HepG2 (cell line): ENCODE measurements around the gene ZNF415. TPM values are rescaled to one million over a fixed set of nuclear protein-coding genes. Genes with fewer than 3 reads are reported as not detected.

Experiments used
- ATAC-seq: fragments of 200-7000 bp; cut with Tn5 transposase; 3 replicates; pipeline ENCODE4 v1.9.1; 2020; ENCODE audit warnings: mild to moderate bottlenecking, moderate library complexity
- BruUV-seq: library from RNA; stranded (reverse); fragments of 400-500 nt; replicated peaks from 2 replicates; lab custom pipeline; 2021; lab: Mats Ljungman, UMichigan
- CTCF ChIA-PET: fragments of 300-600 bp; formaldehyde crosslinking; extraction: SDS; loops from one replicate; lab custom pipeline; 2021; ENCODE audit warnings: low total read pairs, inconsistent platforms, low intra/inter-chr PET ratio; lab: Yijun Ruan, JAX
- POLR2A ChIA-PET: fragments of 350-600 bp; sonication (Branson Sonifier 250); formaldehyde crosslinking; loops from one replicate; lab custom pipeline; 2020; ENCODE audit warnings: antibody characterized with exemption, inconsistent platforms; lab: Yijun Ruan, JAX
- DNase-seq: peaks from one replicate; pipeline ENCODE4 v3.0.0-alpha.2; 2015; ENCODE audit warnings: low spot score
- FAIRE-seq: peaks from 3 replicates; lab custom pipeline; 2011; peaks lifted over from hg19 to GRCh38; lab: Jason Lieb, UNC
- H2AFZ ChIP-seq: one replicate; pipeline ENCODE4 v1.6.1; 2011; ENCODE audit warnings: low read length, inconsistent platforms
- H3K27ac ChIP-seq: fragments of 300-600 bp; 3 replicates; pipeline ENCODE4 v1.8.0; 2011; ENCODE audit warnings: mixed run types, mild to moderate bottlenecking, mixed read lengths, low read length, inconsistent platforms; ENCODE audit not compliant: insufficient read depth; ENCODE audit errors: extremely low read length
- H3K27me3 ChIP-seq, 2 experiments: fragments of 200-600 bp in 1 of 2; 2 replicates in 1 of 2; 3 replicates in 1 of 2; pipeline versions ENCODE4 v1.6.0 to v1.8.0; 2011; ENCODE audit warnings: low read length in 2 of 2, mild to moderate bottlenecking in 2 of 2, moderate library complexity in 2 of 2, inconsistent platforms in 1 of 2; ENCODE audit not compliant: insufficient read depth in 2 of 2, control insufficient read depth in 1 of 2
- H3K36me3 ChIP-seq, 2 experiments: fragments of 200-600 bp in 1 of 2; replicated peaks in 1 of 2; 2 replicates in 1 of 2; 3 replicates in 1 of 2; pipeline versions ENCODE4 v1.5.1 to v1.8.0; 2011; ENCODE audit warnings: low read length in 2 of 2, inconsistent platforms in 1 of 2; ENCODE audit not compliant: insufficient read depth in 2 of 2, control insufficient read depth in 1 of 2
- H3K4me1 ChIP-seq: 2 replicates; pipeline ENCODE4 v1.5.1; 2012; ENCODE audit warnings: low read length, inconsistent platforms; ENCODE audit not compliant: insufficient read depth
- H3K4me2 ChIP-seq: 2 replicates; pipeline ENCODE4 v1.6.0; 2011; ENCODE audit warnings: low read depth, low read length, inconsistent platforms
- H3K4me3 ChIP-seq, 3 experiments: fragments of 200-600 bp in 1 of 3; sonication (generic), shearing (Covaris generic) in 1 of 3; replicated peaks in 1 of 3; 2 replicates each; pipeline ENCODE4 v1.5.1; 2011 to 2016; ENCODE audit warnings: low read length in 3 of 3, inconsistent platforms in 2 of 3, low read depth in 2 of 3, mild to moderate bottlenecking in 2 of 3, control low read depth in 1 of 3, mixed read lengths in 1 of 3; ENCODE audit not compliant: insufficient read depth in 1 of 3
- H3K79me2 ChIP-seq: one replicate; pipeline ENCODE4 v1.6.1; 2011; ENCODE audit warnings: low read length, inconsistent platforms; ENCODE audit not compliant: insufficient read depth
- H3K9ac ChIP-seq: 2 replicates; pipeline ENCODE4 v1.6.0; 2011; ENCODE audit warnings: mild to moderate bottlenecking, low read depth, low read length, inconsistent platforms; ENCODE audit not compliant: insufficient read depth
- H3K9me3 ChIP-seq: 2 replicates; pipeline ENCODE4 v1.5.1; 2012; ENCODE audit warnings: mild to moderate bottlenecking, low read length
- H4K20me1 ChIP-seq: 2 replicates; pipeline ENCODE4 v1.6.0; 2011; ENCODE audit warnings: inconsistent platforms, mild to moderate bottlenecking, low read length, moderate library complexity; ENCODE audit not compliant: insufficient read depth
- FOXM1 ChIP-seq: sonication (generic); formaldehyde crosslinking; IDR thresholded peaks from 2 replicates; pipeline ENCODE4 v1.5.0; 2020; ENCODE audit warnings: missing genetic modification reagents
- MAFF ChIP-seq: IDR thresholded peaks from 2 replicates; pipeline ENCODE4 v1.6.1; 2011; ENCODE audit warnings: low read depth, low read length, improper control_type of control experiment
- MAFK ChIP-seq, 2 experiments: IDR thresholded peaks in 1 of 2; conservative IDR thresholded peaks in 1 of 2; 2 replicates each; pipeline ENCODE4 v1.6.1; 2011; ENCODE audit warnings: improper control_type of control experiment in 2 of 2, low read length in 2 of 2
- NFE2 ChIP-seq: sonication (generic); formaldehyde crosslinking; IDR thresholded peaks from 2 replicates; pipeline ENCODE4 v1.4.0; 2020; ENCODE audit warnings: missing genetic modification reagents
- NR2F6 ChIP-seq, 2 experiments: IDR thresholded peaks; 2 replicates each; pipeline ENCODE4 v1.6.1; 2016; ENCODE audit warnings: antibody characterized with exemption in 1 of 2, mild to moderate bottlenecking in 1 of 2
- SAP130 ChIP-seq: IDR thresholded peaks from 2 replicates; pipeline ENCODE4 v1.6.1; 2016; ENCODE audit warnings: low read depth
- SRSF4 ChIP-seq: fragments of 200-400 bp; formaldehyde crosslinking; IDR thresholded peaks from one replicate; pipeline ENCODE4 v1.6.1; 2018; ENCODE audit warnings: mild to moderate bottlenecking, low read depth, low read length, moderate library complexity; ENCODE audit not compliant: poor library complexity, severe bottlenecking
- ZNF263 ChIP-seq: sonication (generic); formaldehyde crosslinking; IDR thresholded peaks from 2 replicates; pipeline ENCODE4 v1.4.0; 2020; ENCODE audit warnings: missing genetic modification reagents
- ZNF317 ChIP-seq: sonication (generic); formaldehyde crosslinking; IDR thresholded peaks from 2 replicates; pipeline ENCODE4 v1.5.0; 2020; ENCODE audit warnings: mild to moderate bottlenecking, missing genetic modification reagents
- ZNF496 ChIP-seq: sonication (generic); formaldehyde crosslinking; IDR thresholded peaks from 2 replicates; pipeline ENCODE4 v1.8.1; 2023; ENCODE audit warnings: mild to moderate bottlenecking, moderate library complexity, missing genetic modification reagents; ENCODE audit not compliant: insufficient replicate concordance
- ZNF546 ChIP-seq: sonication (generic); formaldehyde crosslinking; conservative IDR thresholded peaks from 2 replicates; pipeline ENCODE4 v1.8.1; 2023; ENCODE audit warnings: mild to moderate bottlenecking, missing genetic modification reagents
- ZSCAN12 ChIP-seq: sonication (generic); formaldehyde crosslinking; IDR thresholded peaks from 2 replicates; pipeline ENCODE4 v1.9.0; 2021; ENCODE audit warnings: mild to moderate bottlenecking, missing genetic modification reagents
- WGBS: methylation state at CpG from one replicate; pipeline ENCODE4 v1.1.6; 2017; ENCODE audit warnings: low lambda C conversion rate; 5-methylcytosine and 5-hydroxymethylcytosine counted together
- in situ Hi-C: cut with HindIII; loops from 2 replicates; pipeline ENCODE4 v1.10.0; 2017; ENCODE audit warnings: low pct_unique_long_range_greater_than_20kb; ENCODE audit not compliant: extremely low pct_ligation_motif_present
- intact Hi-C: fragments of 100-400 bp; cut with micrococcal nuclease; formaldehyde crosslinking; loops from one replicate; pipeline ENCODE4 v1.10.0; 2022; ENCODE audit not compliant: unreplicated experiment
- polyA plus RNA-seq, 8 experiments: library from polyadenylated mRNA; depleted of rRNA in 3 of 8; stranded (reverse) in 7 of 8; unstranded in 1 of 8; fragments of >200 nt; fragmentation: Illumina TruSeq in 4 of 8; extraction: Trizol in 4 of 8; gene quantifications; 2 replicates each; pipeline versions ENCODE4 v1.2.1 to v1.2.3, GENCODE V29; 2011 to 2016; ENCODE audit warnings: low read depth in 4 of 8, missing spikeins in 1 of 8, mixed read lengths in 1 of 8; ENCODE audit not compliant: insufficient read depth in 1 of 8
- total RNA-seq, 5 experiments: library from RNA; depleted of rRNA; stranded (reverse); fragments of >200 nt; fragmentation: Illumina TruSeq; extraction: Trizol; gene quantifications; 2 replicates each; pipeline ENCODE4 v1.2.3, GENCODE V29; 2016; ENCODE audit warnings: low read depth in 1 of 5
- TF ChIP-seq, protein P1 (sequence below): sonication (generic); formaldehyde crosslinking; IDR thresholded peaks from 2 replicates; pipeline ENCODE4 v1.4.0; 2020; ENCODE audit warnings: missing genetic modification reagents

Gene ZNF415
- total and polyA plus RNA-seq, 2 of the 13 experiments (the other 11 are each of a cell fraction or from before 2014, with no cell fraction given): 0.15 to 0.17 TPM

GRCh38 chr19:53102206-53102755, 30.4 kb downstream of the ZNF415 start:
- peaks cover 24% of the 10 kb centered on the region for H3K79me2 ChIP-seq
- in situ Hi-C loops: no loop called here

GRCh38 chr19:53101518-53101917, 31.2 kb downstream of the ZNF415 start:
- WGBS: 0% methylated on average over 1 of the region's 1 CpG
- Histone ChIP-seq H3K4me1 (peaks cover 19% of the 10 kb centered on the region), H3K36me3 (0 out of 5 replicates have a peak, but pooled peaks cover 0 to 6% of the 10 kb centered on the region in 2 experiments), H2AFZ (no peak overlapping the region), H3K9me3 (peaks cover 16% of the 10 kb centered on the region; the same call in 1 of the 2 replicates), H3K9ac (no peak overlapping the region), H3K27me3 (no peaks in the 10 kb centered on the region), H3K79me2 (peaks cover 24% of the 10 kb centered on the region)
- ATAC-seq: no peak
- POLR2A ChIA-PET: no interaction called here
- FAIRE-seq: no peak
- BruUV-seq: no TSS peak
- DNase-seq: no peak
- in situ Hi-C loops: no loop called here
- TF ChIP-seq SRSF4 (no peak), ZSCAN12 (CRISPR knock-in tag) (no peak), ZNF317 (CRISPR knock-in tag) (no peak), MAFF (0 out of 2 replicates have a peak, but pooled peaks have one; percentile 10), NFE2 (CRISPR knock-in tag) (no peak), SAP130 (peak; percentile 24; the same call in 1 of the 2 replicates), MAFK (conservative IDR thresholded peaks at IDR 0.05 in 1 of 2, IDR thresholded peaks at IDR 0.05 in 1 of 2; ENCODE audit: low read length in 2 of 2) (peak; percentile 37 to 40; a peak in 3 of 4 replicates)
- TF ChIP-seq, protein P1, sequence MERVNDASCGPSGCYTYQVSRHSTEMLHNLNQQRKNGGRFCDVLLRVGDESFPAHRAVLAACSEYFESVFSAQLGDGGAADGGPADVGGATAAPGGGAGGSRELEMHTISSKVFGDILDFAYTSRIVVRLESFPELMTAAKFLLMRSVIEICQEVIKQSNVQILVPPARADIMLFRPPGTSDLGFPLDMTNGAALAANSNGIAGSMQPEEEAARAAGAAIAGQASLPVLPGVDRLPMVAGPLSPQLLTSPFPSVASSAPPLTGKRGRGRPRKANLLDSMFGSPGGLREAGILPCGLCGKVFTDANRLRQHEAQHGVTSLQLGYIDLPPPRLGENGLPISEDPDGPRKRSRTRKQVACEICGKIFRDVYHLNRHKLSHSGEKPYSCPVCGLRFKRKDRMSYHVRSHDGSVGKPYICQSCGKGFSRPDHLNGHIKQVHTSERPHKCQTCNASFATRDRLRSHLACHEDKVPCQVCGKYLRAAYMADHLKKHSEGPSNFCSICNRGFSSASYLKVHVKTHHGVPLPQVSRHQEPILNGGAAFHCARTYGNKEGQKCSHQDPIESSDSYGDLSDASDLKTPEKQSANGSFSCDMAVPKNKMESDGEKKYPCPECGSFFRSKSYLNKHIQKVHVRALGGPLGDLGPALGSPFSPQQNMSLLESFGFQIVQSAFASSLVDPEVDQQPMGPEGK (CRISPR knock-in tag): peak; percentile 34; the same call in 1 of the 2 replicates
- TF ChIP-seq, all 625 proteins: peak for 4
- Histone ChIP-seq H3K4me2 (peak overlapping the region; percentile 73), H3K4me3 (peak overlapping the region in 2 of 3 experiments; percentile 59 to 87; a peak in 2 of 6 replicates), H3K27ac (no peak overlapping the region), H4K20me1 (no peaks in the 10 kb centered on the region)
- intact Hi-C loops: no loop called here
- CTCF ChIA-PET: no interaction called here

More at GRCh38 chr19:53102206-53102755, 30.4 kb downstream of the ZNF415 start:
- 0 out of 5 replicates have a peak, but pooled peaks cover 0 to 6% of the 10 kb centered on the region in 2 experiments for H3K36me3 ChIP-seq
- WGBS: 37% methylated on average over 10 of the region's 10 CpGs
- POLR2A ChIA-PET: no interaction called here
- H3K27ac ChIP-seq: peak overlapping the region; percentile 56
- FAIRE-seq: no peak
- no peaks in the 10 kb centered on the region for H3K27me3 ChIP-seq
- intact Hi-C loops: no loop called here
- TF ChIP-seq ZNF263 (CRISPR knock-in tag) (peak; percentile 94), ZNF496 (CRISPR knock-in tag) (no peak), ZNF546 (no peak), FOXM1 (CRISPR knock-in tag) (no peak), NR2F6 (IDR thresholded peaks at IDR 0.05) (no peak), NR2F6 (CRISPR knock-in tag; IDR thresholded peaks at IDR 0.05) (no peak)
- TF ChIP-seq, all 625 proteins: peak for 1
- DNase-seq: no peak
- Histone ChIP-seq H3K4me1 (peaks cover 18% of the 10 kb centered on the region), H3K4me3 (peak overlapping the region; percentile 59 to 87 (median 79)), H2AFZ (no peak overlapping the region), H4K20me1 (no peaks in the 10 kb centered on the region), H3K9ac (peak overlapping the region; percentile 77), H3K9me3 (peaks cover 16% of the 10 kb centered on the region; the same call in 1 of the 2 replicates), H3K4me2 (peak overlapping the region; percentile 73)
- BruUV-seq: TSS peak; percentile 60
- no peak for ATAC-seq
- CTCF ChIA-PET: no interaction called here
